Neural cell (in vitro differentiated cells): ENCODE data around the gene ARF3. TPM values are rescaled to one million over a fixed set of nuclear protein-coding genes. Genes with fewer than 3 reads are reported as not detected.

Source experiments
- H2AFZ ChIP-seq: fragments of 200-600, 300-800 bp; sonication (generic), shearing (Covaris generic); 2 replicates; pipeline ENCODE4 v1.6.0; 2014; ENCODE audit warnings: low read depth, mild to moderate bottlenecking, antibody characterized with exemption, low read length, moderate library complexity
- H3F3A ChIP-seq: fragments of 200-600 bp; shearing (Covaris generic); 2 replicates; pipeline ENCODE4 v1.6.1; 2016; ENCODE audit warnings: mild to moderate bottlenecking, moderate library complexity, mixed read lengths, antibody characterized with exemption, low read length; ENCODE audit not compliant: insufficient read depth, poor library complexity, severe bottlenecking
- H3K27ac ChIP-seq: fragments of 200-600, 300-800 bp; sonication (generic), shearing (Covaris generic); 2 replicates; pipeline ENCODE4 v1.5.1; 2014; ENCODE audit warnings: mild to moderate bottlenecking, low read length, moderate library complexity
- H3K27me3 ChIP-seq: fragments of 300-800, 200-600 bp; sonication (generic), shearing (Covaris generic); 2 replicates; pipeline ENCODE4 v1.6.0; 2014; ENCODE audit warnings: mild to moderate bottlenecking, low read depth, low read length, moderate library complexity; ENCODE audit not compliant: insufficient read depth
- H3K36me3 ChIP-seq: fragments of 300-800, 200-600 bp; sonication (generic), shearing (Covaris generic); 2 replicates; pipeline ENCODE4 v1.5.1; 2014; ENCODE audit warnings: mild to moderate bottlenecking, antibody characterized with exemption, low read length, moderate library complexity; ENCODE audit not compliant: insufficient read depth
- H3K4me2 ChIP-seq: fragments of 300-800, 200-600 bp; sonication (generic), shearing (Covaris generic); 2 replicates; pipeline ENCODE4 v1.6.0; 2014; ENCODE audit warnings: mild to moderate bottlenecking, low read length
- H3K4me3 ChIP-seq: fragments of 300-800, 200-600 bp; sonication (generic), shearing (Covaris generic); 2 replicates; pipeline ENCODE4 v1.5.1; 2014; ENCODE audit warnings: mild to moderate bottlenecking, low read length, moderate library complexity
- H3K79me2 ChIP-seq: fragments of 200-600 bp; shearing (Covaris generic); replicated peaks from 2 replicates; pipeline ENCODE4 v1.6.0; 2014; ENCODE audit warnings: mild to moderate bottlenecking, low read length, moderate library complexity; ENCODE audit not compliant: insufficient read depth
- H3K9ac ChIP-seq: fragments of 300-800, 200-600 bp; sonication (generic), shearing (Covaris generic); 2 replicates; pipeline ENCODE4 v1.6.1; 2016; ENCODE audit warnings: mild to moderate bottlenecking, low read length, mixed read lengths
- H3K9me2 ChIP-seq: fragments of 200-600 bp; shearing (Covaris generic); 2 replicates; pipeline ENCODE4 v1.6.1; 2016; ENCODE audit warnings: mild to moderate bottlenecking, low read length, mixed read lengths; ENCODE audit not compliant: insufficient read depth
- H3K9me3 ChIP-seq: fragments of 200-600, 300-800 bp; sonication (generic), shearing (Covaris generic); 2 replicates; pipeline ENCODE4 v1.6.1; 2016; ENCODE audit warnings: mild to moderate bottlenecking, mixed run types, low read length, moderate library complexity, mixed read lengths
- H4K20me1 ChIP-seq: fragments of 200-600 bp; shearing (Covaris generic); 2 replicates; pipeline ENCODE4 v1.6.1; 2016; ENCODE audit warnings: mild to moderate bottlenecking, mixed run types; ENCODE audit not compliant: insufficient read depth
- EP300 ChIP-seq: fragments of 450-650 bp; conservative IDR thresholded peaks from 2 replicates; pipeline ENCODE4 v1.6.1; 2014; ENCODE audit warnings: antibody characterized with exemption, mild to moderate bottlenecking, moderate library complexity; ENCODE audit not compliant: poor library complexity, severe bottlenecking
- EZH2 ChIP-seq: fragments of 200-600, 300-800 bp; shearing (Covaris generic), sonication (generic); IDR thresholded peaks from 2 replicates; pipeline ENCODE4 v1.6.1; 2014; ENCODE audit warnings: antibody characterized with exemption, low read length, borderline replicate concordance, mild to moderate bottlenecking; ENCODE audit not compliant: insufficient read depth, poor library complexity, severe bottlenecking
- MXI1 ChIP-seq: fragments of 450-650 bp; conservative IDR thresholded peaks from 2 replicates; pipeline ENCODE4 v1.6.1; 2014; ENCODE audit warnings: antibody characterized with exemption, mild to moderate bottlenecking; ENCODE audit not compliant: poor library complexity, severe bottlenecking
- POLR2AphosphoS5 ChIP-seq: IDR thresholded peaks from 2 replicates; pipeline ENCODE4 v1.6.1; 2012
- RAD21 ChIP-seq: fragments of 450-650 bp; conservative IDR thresholded peaks from 2 replicates; pipeline ENCODE4 v1.6.1; 2014; ENCODE audit warnings: antibody characterized with exemption, mild to moderate bottlenecking, moderate library complexity
- SMC3 ChIP-seq: fragments of 450-650 bp; conservative IDR thresholded peaks from 2 replicates; pipeline ENCODE4 v1.6.1; 2014; ENCODE audit warnings: antibody characterized with exemption, mild to moderate bottlenecking, moderate library complexity; ENCODE audit not compliant: poor library complexity
- TAF1 ChIP-seq: IDR thresholded peaks from 2 replicates; pipeline ENCODE4 v1.6.1; 2012; ENCODE audit warnings: low read depth
- polyA plus RNA-seq: library from polyadenylated mRNA; depleted of rRNA; stranded (reverse); fragments of >200 nt; gene quantifications from 2 replicates; pipeline ENCODE4 v1.2.3, GENCODE V29; 2014
- TF ChIP-seq, protein P1 (sequence below): fragments of 450-650 bp; IDR thresholded peaks from 2 replicates; pipeline ENCODE4 v1.5.1; 2014; ENCODE audit warnings: antibody characterized with exemption, mild to moderate bottlenecking, moderate library complexity; ENCODE audit not compliant: poor library complexity, severe bottlenecking
- TF ChIP-seq, protein P2 (sequence below): IDR thresholded peaks from 2 replicates; pipeline ENCODE4 v1.6.1; 2012; ENCODE audit warnings: borderline replicate concordance

The ARF3 gene
- polyA plus RNA-seq, 1 donor from 2014 or later: 114 TPM

DNA sequence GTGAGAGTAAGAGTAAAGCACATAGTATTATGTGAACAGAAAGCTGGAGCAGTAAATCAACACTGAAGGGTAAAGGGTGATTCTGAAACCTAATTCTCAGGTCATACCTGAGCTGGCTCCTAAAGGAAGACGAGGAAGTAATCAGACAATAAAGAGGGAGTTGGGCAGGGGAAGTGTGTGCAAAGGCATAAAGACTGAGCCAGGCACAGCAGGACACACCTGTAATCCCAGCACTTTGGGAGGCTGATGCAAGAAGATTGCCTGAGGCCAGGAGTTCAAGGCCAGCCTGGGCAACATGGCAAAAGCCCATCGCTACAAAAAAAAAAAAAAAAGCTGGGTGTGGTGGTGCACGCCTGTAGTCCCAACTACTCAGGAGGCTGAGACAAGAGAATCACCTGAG lies 9.6 kb downstream of the ARF3 start:
- no peaks in the 10 kb centered on the region for H3K9me2 ChIP-seq
- H3K27ac ChIP-seq: no peak overlapping the region
- TF ChIP-seq TAF1 (no peak), EZH2 (no peak), EP300 (no peak)
- no peak overlapping the region for H3K9ac ChIP-seq
- H2AFZ ChIP-seq: no peak overlapping the region
- no peaks in the 10 kb centered on the region for H3K9me3 ChIP-seq
- H3K4me2 ChIP-seq: no peak overlapping the region
- H3K4me3 ChIP-seq: no peak overlapping the region
- H4K20me1 ChIP-seq: no peaks in the 10 kb centered on the region
- H3F3A ChIP-seq: no peaks in the 10 kb centered on the region
- H3K27me3 ChIP-seq: no peaks in the 10 kb centered on the region
- peaks cover 34% of the 10 kb centered on the region for H3K79me2 ChIP-seq
- H3K36me3 ChIP-seq: no peaks in the 10 kb centered on the region

DNA sequence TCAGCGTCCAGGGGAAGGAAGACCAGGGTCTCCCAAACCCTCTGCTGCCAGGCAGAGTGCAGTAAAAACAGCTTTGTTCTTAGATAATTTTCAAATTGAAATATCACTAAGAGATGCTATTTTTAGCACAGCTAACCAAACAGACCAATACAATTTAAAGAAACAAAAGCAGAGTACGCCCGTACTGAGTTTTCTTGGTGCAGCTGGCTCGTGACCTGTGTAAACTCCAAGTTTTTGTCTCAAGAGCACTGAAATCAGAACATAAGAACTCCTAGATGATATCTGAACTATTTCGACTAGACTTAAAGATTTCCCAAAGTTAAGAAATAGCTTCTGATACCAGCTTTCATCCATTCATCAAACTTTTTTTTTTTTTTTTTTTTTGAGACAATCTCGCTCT lies 10.3 kb downstream of the ARF3 start:
- Histone ChIP-seq H3K36me3 (no peaks in the 10 kb centered on the region), H3K9me2 (no peaks in the 10 kb centered on the region), H4K20me1 (no peaks in the 10 kb centered on the region), H3K27me3 (no peaks in the 10 kb centered on the region), H3K27ac (no peak overlapping the region), H3K4me3 (no peak overlapping the region), H3K4me2 (no peak overlapping the region), H3K79me2 (peaks cover 27% of the 10 kb centered on the region), H3F3A (no peaks in the 10 kb centered on the region), H3K9me3 (no peaks in the 10 kb centered on the region), H3K9ac (no peak overlapping the region), H2AFZ (no peak overlapping the region)
- TF ChIP-seq TAF1: no peak
- TF ChIP-seq MXI1: no peak
- TF ChIP-seq, protein P1, sequence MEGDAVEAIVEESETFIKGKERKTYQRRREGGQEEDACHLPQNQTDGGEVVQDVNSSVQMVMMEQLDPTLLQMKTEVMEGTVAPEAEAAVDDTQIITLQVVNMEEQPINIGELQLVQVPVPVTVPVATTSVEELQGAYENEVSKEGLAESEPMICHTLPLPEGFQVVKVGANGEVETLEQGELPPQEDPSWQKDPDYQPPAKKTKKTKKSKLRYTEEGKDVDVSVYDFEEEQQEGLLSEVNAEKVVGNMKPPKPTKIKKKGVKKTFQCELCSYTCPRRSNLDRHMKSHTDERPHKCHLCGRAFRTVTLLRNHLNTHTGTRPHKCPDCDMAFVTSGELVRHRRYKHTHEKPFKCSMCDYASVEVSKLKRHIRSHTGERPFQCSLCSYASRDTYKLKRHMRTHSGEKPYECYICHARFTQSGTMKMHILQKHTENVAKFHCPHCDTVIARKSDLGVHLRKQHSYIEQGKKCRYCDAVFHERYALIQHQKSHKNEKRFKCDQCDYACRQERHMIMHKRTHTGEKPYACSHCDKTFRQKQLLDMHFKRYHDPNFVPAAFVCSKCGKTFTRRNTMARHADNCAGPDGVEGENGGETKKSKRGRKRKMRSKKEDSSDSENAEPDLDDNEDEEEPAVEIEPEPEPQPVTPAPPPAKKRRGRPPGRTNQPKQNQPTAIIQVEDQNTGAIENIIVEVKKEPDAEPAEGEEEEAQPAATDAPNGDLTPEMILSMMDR: no peak
- no peak for TF ChIP-seq EP300
- no peak for TF ChIP-seq EZH2
- TF ChIP-seq RAD21: no peak
- no peak for TF ChIP-seq SMC3
- TF ChIP-seq, protein P2, sequence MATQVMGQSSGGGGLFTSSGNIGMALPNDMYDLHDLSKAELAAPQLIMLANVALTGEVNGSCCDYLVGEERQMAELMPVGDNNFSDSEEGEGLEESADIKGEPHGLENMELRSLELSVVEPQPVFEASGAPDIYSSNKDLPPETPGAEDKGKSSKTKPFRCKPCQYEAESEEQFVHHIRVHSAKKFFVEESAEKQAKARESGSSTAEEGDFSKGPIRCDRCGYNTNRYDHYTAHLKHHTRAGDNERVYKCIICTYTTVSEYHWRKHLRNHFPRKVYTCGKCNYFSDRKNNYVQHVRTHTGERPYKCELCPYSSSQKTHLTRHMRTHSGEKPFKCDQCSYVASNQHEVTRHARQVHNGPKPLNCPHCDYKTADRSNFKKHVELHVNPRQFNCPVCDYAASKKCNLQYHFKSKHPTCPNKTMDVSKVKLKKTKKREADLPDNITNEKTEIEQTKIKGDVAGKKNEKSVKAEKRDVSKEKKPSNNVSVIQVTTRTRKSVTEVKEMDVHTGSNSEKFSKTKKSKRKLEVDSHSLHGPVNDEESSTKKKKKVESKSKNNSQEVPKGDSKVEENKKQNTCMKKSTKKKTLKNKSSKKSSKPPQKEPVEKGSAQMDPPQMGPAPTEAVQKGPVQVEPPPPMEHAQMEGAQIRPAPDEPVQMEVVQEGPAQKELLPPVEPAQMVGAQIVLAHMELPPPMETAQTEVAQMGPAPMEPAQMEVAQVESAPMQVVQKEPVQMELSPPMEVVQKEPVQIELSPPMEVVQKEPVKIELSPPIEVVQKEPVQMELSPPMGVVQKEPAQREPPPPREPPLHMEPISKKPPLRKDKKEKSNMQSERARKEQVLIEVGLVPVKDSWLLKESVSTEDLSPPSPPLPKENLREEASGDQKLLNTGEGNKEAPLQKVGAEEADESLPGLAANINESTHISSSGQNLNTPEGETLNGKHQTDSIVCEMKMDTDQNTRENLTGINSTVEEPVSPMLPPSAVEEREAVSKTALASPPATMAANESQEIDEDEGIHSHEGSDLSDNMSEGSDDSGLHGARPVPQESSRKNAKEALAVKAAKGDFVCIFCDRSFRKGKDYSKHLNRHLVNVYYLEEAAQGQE: no peak
- no peak for TF ChIP-seq POLR2AphosphoS5

DNA sequence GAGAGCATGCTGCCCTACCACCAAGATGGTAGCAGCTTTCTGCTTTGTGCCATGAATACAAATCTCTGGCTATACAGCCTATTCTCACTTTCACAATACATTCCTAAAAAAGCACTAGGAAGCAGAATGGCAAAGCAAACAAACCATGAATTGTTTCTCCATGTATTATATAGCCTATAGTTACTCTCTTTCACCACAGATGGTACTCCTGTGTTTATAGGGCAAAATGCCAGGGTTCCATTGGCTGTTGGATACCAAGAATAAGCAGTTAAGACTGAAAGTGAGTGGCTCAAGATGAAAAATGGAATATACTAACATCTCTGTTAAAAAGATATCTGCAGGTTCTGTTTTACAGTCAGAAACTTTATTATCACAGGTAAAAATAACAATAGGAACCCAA lies 11.1 kb downstream of the ARF3 start:
- no peak overlapping the region for H3K4me3 ChIP-seq
- no peaks in the 10 kb centered on the region for H4K20me1 ChIP-seq
- H3K27ac ChIP-seq: no peak overlapping the region

More for the DNA sequence above, 11.1 kb downstream of the ARF3 start:
- Histone ChIP-seq H3K4me2 (no peak overlapping the region), H3F3A (no peaks in the 10 kb centered on the region), H3K9ac (no peak overlapping the region), H3K36me3 (no peaks in the 10 kb centered on the region), H3K27me3 (no peaks in the 10 kb centered on the region), H3K9me2 (no peaks in the 10 kb centered on the region), H3K9me3 (no peaks in the 10 kb centered on the region), H2AFZ (no peak overlapping the region), H3K79me2 (peaks cover 22% of the 10 kb centered on the region)
- TF ChIP-seq MXI1 (no peak), SMC3 (no peak), RAD21 (no peak), EP300 (no peak), POLR2AphosphoS5 (no peak), EZH2 (no peak), TAF1 (no peak)
- TF ChIP-seq, protein P1: no peak
- TF ChIP-seq, protein P2: no peak
